ENCODE measurements around the gene KDM6B. TPM values are rescaled to one million over a fixed set of nuclear protein-coding genes. Genes with fewer than 3 reads are reported as not detected.
A peak's percentile ranks its signal among the peaks of the same experiment; 100 is the strongest.

Gene KDM6B
- total and polyA plus RNA-seq, 2 donors: 7.9 to 17.3 TPM

GRCh38 chr17:7840441-7840840 is 6.4 kb downstream of the KDM6B start:
- Histone ChIP-seq H3K27ac (ENCODE audit: low read depth) (no peak overlapping the region), H3K4me3 (ENCODE audit: low read depth, low read length) (no peak overlapping the region), H3K4me1 (ENCODE audit: insufficient read depth) (peaks cover 4% of the 10 kb centered on the region), H3K36me3 (ENCODE audit: insufficient read depth) (no peaks in the 10 kb centered on the region)
- WGBS: 49% methylated on average over 1 of the region's 1 CpG
- no peak for DNase-seq (ENCODE audit: extremely low spot score)

DNA sequence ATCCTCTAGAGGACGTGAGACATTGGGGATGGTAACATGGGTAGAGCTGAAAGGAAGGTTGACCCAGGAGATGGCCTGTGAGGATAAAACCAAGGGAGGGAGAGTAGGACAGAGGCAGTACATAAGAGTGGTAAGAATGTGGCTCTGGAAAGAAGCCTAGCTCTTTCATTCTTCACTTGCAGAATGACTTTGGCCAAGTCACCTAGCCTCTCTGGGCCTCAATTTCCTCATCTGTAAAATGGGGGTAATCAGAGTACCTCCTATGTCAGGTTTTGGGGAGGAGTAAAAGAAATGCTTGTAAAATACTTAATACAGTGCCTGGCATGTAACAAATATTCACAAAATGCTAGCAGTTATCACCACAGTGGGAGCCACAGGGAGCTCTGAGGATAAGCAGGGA is 6.9 kb downstream of the KDM6B start:
- no peak for DNase-seq (ENCODE audit: extremely low spot score)
- Histone ChIP-seq H3K36me3 (ENCODE audit: insufficient read depth) (no peaks in the 10 kb centered on the region), H3K27ac (ENCODE audit: low read depth) (peak overlapping the region; percentile 31), H3K4me3 (ENCODE audit: low read depth, low read length) (no peak overlapping the region), H3K4me1 (ENCODE audit: insufficient read depth) (peaks cover 4% of the 10 kb centered on the region)
- 60% methylated on average over 1 of the region's 1 CpG for WGBS

- 4% methylated on average over 34 of the region's 34 CpGs for WGBS
- peaks cover 4% of the 10 kb centered on the region for H3K4me1 ChIP-seq (ENCODE audit: insufficient read depth)
- DNase-seq (ENCODE audit: extremely low spot score): no peak
- H3K27ac ChIP-seq (ENCODE audit: low read depth): peak overlapping the region; percentile 98
- H3K36me3 ChIP-seq (ENCODE audit: insufficient read depth): no peaks in the 10 kb centered on the region
- H3K4me3 ChIP-seq (ENCODE audit: low read depth, low read length): peak overlapping the region; percentile 56
These were observed 7.4 kb downstream of the KDM6B start for GRCh38 chr17:7841396-7841914.

GRCh38 chr17:7841915-7842379 is 7.9 kb downstream of the KDM6B start:
- Histone ChIP-seq H3K4me1 (ENCODE audit: insufficient read depth) (peaks cover 2% of the 10 kb centered on the region), H3K4me3 (ENCODE audit: low read depth, low read length) (peak overlapping the region; percentile 56), H3K27ac (ENCODE audit: low read depth) (peak overlapping the region; percentile 98), H3K36me3 (ENCODE audit: insufficient read depth) (no peaks in the 10 kb centered on the region)
- under 1% methylated on average over 46 of the region's 46 CpGs for WGBS
- DNase-seq (ENCODE audit: extremely low spot score): no peak

DNA sequence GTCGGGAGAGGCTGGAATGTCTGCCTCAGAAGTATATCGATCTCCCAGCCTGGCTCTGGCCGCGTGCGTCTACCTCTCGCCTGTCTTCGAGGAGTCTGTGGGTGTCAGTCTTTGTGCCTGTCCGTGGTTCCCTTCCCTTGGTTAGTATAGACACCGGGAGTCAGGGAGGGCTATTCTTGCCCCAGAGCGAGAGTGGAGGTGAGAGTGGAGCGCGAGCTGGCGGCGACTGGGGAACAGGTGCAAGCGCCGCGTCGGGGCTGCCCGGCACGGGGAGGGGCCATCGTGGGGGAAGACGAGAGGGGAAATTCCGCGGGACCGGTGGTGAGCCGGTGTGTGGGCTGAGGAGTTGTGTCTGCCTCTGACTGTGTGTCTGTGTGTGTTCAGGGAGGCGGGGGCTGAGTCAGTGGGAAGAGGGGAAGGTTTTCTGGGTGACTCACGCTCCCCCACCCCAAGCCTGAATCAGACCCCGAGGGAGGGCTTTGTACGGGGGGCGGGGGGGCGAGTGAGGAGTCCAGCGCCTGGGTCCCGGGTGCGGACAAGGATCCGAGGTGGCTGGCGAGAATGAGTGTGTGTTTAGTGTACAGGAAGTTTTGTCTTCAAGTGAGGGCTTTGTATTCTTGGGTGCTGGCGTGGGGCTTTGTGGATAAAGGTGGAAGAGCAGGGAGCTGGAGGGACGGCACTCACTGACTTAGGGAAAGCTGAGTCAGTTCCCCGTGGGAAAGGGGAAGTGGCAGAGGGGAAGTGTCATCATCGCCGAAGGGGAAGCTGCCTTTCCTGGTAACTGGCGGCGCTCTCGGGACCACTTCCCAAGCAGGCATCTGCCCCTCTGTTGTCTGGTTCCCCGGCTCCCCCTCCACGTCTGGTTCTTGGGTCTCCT is 8.6 kb downstream of the KDM6B start:
- under 1% methylated on average over 47 of the region's 47 CpGs for WGBS
- Histone ChIP-seq H3K27ac (ENCODE audit: low read depth) (peak overlapping the region; percentile 98), H3K36me3 (ENCODE audit: insufficient read depth) (no peaks in the 10 kb centered on the region), H3K4me1 (ENCODE audit: insufficient read depth) (no peaks in the 10 kb centered on the region), H3K4me3 (ENCODE audit: low read depth, low read length) (peak overlapping the region; percentile 56)
- no peak for DNase-seq (ENCODE audit: extremely low spot score)

- WGBS: under 1% methylated on average over 17 of the region's 17 CpGs
- H3K4me1 ChIP-seq (ENCODE audit: insufficient read depth): no peaks in the 10 kb centered on the region
- peak overlapping the region; percentile 98 for H3K27ac ChIP-seq (ENCODE audit: low read depth)
- peak overlapping the region; percentile 56 for H3K4me3 ChIP-seq (ENCODE audit: low read depth, low read length)
- no peaks in the 10 kb centered on the region for H3K36me3 ChIP-seq (ENCODE audit: insufficient read depth)
- DNase-seq (ENCODE audit: extremely low spot score): no peak
These were observed 9.2 kb downstream of the KDM6B start for GRCh38 chr17:7843257-7843535.

- peak overlapping the region; percentile 56 for H3K4me3 ChIP-seq (ENCODE audit: low read depth, low read length)
- no peaks in the 10 kb centered on the region for H3K4me1 ChIP-seq (ENCODE audit: insufficient read depth)
- under 1% methylated on average over 61 of the region's 61 CpGs for WGBS
- no peaks in the 10 kb centered on the region for H3K36me3 ChIP-seq (ENCODE audit: insufficient read depth)
- H3K27ac ChIP-seq (ENCODE audit: low read depth): peak overlapping the region; percentile 98
- DNase-seq (ENCODE audit: extremely low spot score): no peak
These were observed 9.7 kb downstream of the KDM6B start for GRCh38 chr17:7843536-7844291.

GRCh38 chr17:7844292-7845154 is 10.5 kb downstream of the KDM6B start:
- DNase-seq (ENCODE audit: extremely low spot score): peak; percentile 91
- Histone ChIP-seq H3K27ac (ENCODE audit: low read depth) (peak overlapping the region; percentile 77), H3K4me1 (ENCODE audit: insufficient read depth) (no peaks in the 10 kb centered on the region), H3K4me3 (ENCODE audit: low read depth, low read length) (peak overlapping the region; percentile 56), H3K36me3 (ENCODE audit: insufficient read depth) (no peaks in the 10 kb centered on the region)
- under 1% methylated on average over 71 of the region's 71 CpGs for WGBS

DNA sequence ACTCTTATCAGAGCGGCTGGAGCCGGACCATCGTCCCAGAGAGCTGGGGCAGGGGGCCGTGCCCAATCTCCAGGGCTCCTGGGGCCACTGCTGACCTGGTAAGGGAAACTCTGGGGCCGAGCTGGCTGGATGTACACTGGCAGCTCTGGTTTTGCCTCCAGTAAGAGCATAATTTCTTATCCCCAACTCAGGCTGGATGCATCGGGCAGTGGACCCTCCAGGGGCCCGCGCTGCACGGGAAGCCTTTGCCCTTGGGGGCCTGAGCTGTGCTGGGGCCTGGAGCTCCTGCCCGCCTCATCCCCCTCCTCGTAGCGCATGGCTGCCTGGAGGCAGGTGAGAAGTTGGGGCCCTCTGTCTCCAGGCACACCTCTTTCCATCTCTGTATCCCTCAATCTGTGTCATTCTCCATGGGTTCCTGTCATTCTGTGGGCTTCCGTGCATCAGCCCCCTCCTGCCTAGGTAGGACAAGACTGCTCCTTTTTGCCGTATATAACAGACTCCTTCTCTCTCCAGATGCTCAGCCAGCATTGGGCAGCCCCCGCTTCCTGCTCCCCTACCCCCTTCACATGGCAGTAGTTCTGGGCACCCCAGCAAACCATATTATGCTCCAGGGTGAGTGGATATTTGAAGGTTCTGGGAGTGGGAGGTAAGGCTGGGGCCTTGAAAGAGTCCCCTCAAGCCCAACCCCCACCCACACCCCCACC is 11.5 kb downstream of the KDM6B start:
- Histone ChIP-seq H3K36me3 (ENCODE audit: insufficient read depth) (no peaks in the 10 kb centered on the region), H3K4me3 (ENCODE audit: low read depth, low read length) (peak overlapping the region; percentile 56), H3K27ac (ENCODE audit: low read depth) (peak overlapping the region; percentile 34), H3K4me1 (ENCODE audit: insufficient read depth) (no peaks in the 10 kb centered on the region)
- no peak for DNase-seq (ENCODE audit: extremely low spot score)
- 76% methylated on average over 15 of the region's 15 CpGs for WGBS

GRCh38 chr17:7846063-7846735 is 12.2 kb downstream of the KDM6B start:
- 87% methylated on average over 22 of the region's 22 CpGs for WGBS
- no peaks in the 10 kb centered on the region for H3K4me1 ChIP-seq (ENCODE audit: insufficient read depth)
- DNase-seq (ENCODE audit: extremely low spot score): no peak
- no peak overlapping the region for H3K4me3 ChIP-seq (ENCODE audit: low read depth, low read length)
- H3K27ac ChIP-seq (ENCODE audit: low read depth): no peak overlapping the region
- H3K36me3 ChIP-seq (ENCODE audit: insufficient read depth): no peaks in the 10 kb centered on the region

DNA sequence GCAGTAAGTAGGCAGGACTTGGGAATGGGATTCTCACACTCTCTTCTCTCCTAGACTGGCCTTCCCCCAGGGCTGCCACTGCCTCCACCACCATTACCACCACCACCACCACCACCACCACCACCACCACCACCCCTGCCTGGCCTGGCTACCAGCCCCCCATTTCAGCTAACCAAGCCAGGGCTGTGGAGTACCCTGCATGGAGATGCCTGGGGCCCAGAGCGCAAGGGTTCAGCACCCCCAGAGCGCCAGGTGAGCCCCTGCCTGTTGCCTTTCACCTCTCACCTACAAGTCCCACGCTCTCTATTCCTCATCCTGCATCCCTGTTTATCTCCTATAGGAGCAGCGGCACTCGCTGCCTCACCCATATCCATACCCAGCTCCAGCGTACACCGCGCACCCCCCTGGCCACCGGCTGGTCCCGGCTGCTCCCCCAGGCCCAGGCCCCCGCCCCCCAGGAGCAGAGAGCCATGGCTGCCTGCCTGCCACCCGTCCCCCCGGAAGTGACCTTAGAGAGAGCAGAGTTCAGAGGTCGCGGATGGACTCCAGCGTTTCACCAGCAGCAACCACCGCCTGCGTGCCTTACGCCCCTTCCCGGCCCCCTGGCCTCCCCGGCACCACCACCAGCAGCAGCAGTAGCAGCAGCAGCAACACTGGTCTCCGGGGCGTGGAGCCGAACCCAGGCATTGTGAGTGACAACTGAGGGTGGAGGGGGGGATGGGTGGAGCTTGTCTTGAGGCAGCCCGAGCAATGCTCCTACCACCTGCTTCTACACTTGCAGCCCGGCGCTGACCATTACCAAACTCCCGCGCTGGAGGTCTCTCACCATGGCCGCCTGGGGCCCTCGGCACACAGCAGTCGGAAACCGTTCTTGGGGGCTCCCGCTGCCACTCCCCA is 13.0 kb downstream of the KDM6B start:
- Histone ChIP-seq H3K4me3 (ENCODE audit: low read depth, low read length) (no peak overlapping the region), H3K36me3 (ENCODE audit: insufficient read depth) (no peaks in the 10 kb centered on the region), H3K4me1 (ENCODE audit: insufficient read depth) (no peaks in the 10 kb centered on the region), H3K27ac (ENCODE audit: low read depth) (no peak overlapping the region)
- DNase-seq (ENCODE audit: extremely low spot score): no peak
- 85% methylated on average over 34 of the region's 34 CpGs for WGBS

Measured in urinary bladder (tissue), 4 donors.